ENCODE results near the gene HOXA2. TPM values are rescaled to one million over a fixed set of nuclear protein-coding genes. Genes with fewer than 3 reads are reported as not detected.

HOXA2 gene
- total RNA-seq, 1 experiment from 2014 or later = not detected

- H3K9me3 ChIP-seq (ENCODE audit: low read depth, low read length, poor library complexity, severe bottlenecking) = no peaks in the 10 kb centered on the region
- no peak within 1 kb of the TSS for H3K27ac ChIP-seq (ENCODE audit: low read depth, low read length, poor library complexity, severe bottlenecking)
- peak within 1 kb of the TSS; percentile 30 for H3K4me3 ChIP-seq (ENCODE audit: low read depth, low read length, poor library complexity, severe bottlenecking)
- intact Hi-C loops (cut with micrococcal nuclease; ENCODE audit: unreplicated experiment) = loop anchor here (5.0 kb wide), 1 partner anchor 1271 kb away; no protein-coding TSS in a partner anchor
- H3K27me3 ChIP-seq (replicated peaks; ENCODE audit: insufficient read depth, low read depth, low read length, poor library complexity) = peaks cover 100% of the 10 kb centered on the region
- ChIA-PET POLR2A (ENCODE audit: low non-redundant PET) (no interaction called here), CTCF (interaction anchor here (1.6 kb wide), 1 partner anchor 18 kb away, joined by 5 read pairs; no protein-coding TSS in a partner anchor)
- no peaks in the 10 kb centered on the region for H3K36me3 ChIP-seq (ENCODE audit: insufficient read depth, low read length, poor library complexity, severe bottlenecking)
- H3K4me1 ChIP-seq (ENCODE audit: insufficient read depth, low read length, poor library complexity, severe bottlenecking) = peaks cover 16% of the 10 kb centered on the region
- TF ChIP-seq CTCF (conservative IDR thresholded peaks at IDR 0.05; ENCODE audit: low read depth, low read length) = peak; percentile 72
- peak; percentile 72 for TF ChIP-seq EZH2 (IDR thresholded peaks at IDR 0.05; ENCODE audit: borderline replicate concordance, low read depth, low read length, poor library complexity, severe bottlenecking)
- no TSS peak for BruUV-seq (replicated peaks)
- DNase-seq (ENCODE audit: low spot score) = peak; percentile 44
Measured at GRCh38 chr7:27143023-27143949, 40.8 kb upstream of the HOXA2 start, which contains the start of gene HOXA5. TSS of gene HOXA5 (minus strand) at chr7:27143681. CDS start at chr7:27143607, 74 bp downstream.

DNA sequence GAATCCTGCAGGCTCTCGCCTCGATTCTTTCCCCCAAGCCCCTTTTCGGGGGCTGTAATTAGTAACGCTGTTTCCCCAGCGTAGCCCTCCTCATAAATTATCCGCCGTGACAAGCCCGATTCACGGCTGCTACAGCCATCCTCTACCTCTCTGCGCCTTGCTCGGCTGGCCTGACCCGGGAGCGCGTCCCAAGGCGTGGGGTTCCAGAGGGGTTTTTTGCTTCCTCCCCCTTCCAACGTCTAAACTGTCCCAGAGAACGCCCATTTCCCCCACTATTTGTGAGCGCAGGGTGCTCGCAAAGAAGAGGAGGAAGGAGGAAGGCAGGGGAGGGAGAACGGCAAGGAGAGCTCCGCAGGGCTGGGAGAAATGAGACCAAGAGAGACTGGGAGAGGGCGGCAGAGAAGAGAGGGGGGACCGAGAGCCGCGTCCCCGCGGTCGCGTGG lies 40.1 kb upstream of the HOXA2 start:
- CTCF ChIA-PET = no interaction called here
- H3K27ac ChIP-seq (ENCODE audit: low read depth, low read length, poor library complexity, severe bottlenecking) = no peak overlapping the region
- H3K27me3 ChIP-seq (replicated peaks; ENCODE audit: insufficient read depth, low read depth, low read length, poor library complexity) = peaks cover 100% of the 10 kb centered on the region

More for the DNA sequence above, 40.1 kb upstream of the HOXA2 start:
- Histone ChIP-seq H3K9me3 (ENCODE audit: low read depth, low read length, poor library complexity, severe bottlenecking) (no peaks in the 10 kb centered on the region), H3K4me1 (ENCODE audit: insufficient read depth, low read length, poor library complexity, severe bottlenecking) (peaks cover 13% of the 10 kb centered on the region), H3K36me3 (ENCODE audit: insufficient read depth, low read length, poor library complexity, severe bottlenecking) (no peaks in the 10 kb centered on the region), H3K4me3 (ENCODE audit: low read depth, low read length, poor library complexity, severe bottlenecking) (no peak overlapping the region)
- BruUV-seq (replicated peaks) = no TSS peak
- TF ChIP-seq EZH2 (IDR thresholded peaks at IDR 0.05; ENCODE audit: borderline replicate concordance, low read depth, low read length, poor library complexity, severe bottlenecking) (peak; percentile 84), CTCF (conservative IDR thresholded peaks at IDR 0.05; ENCODE audit: low read depth, low read length) (no peak)
- POLR2A ChIA-PET (ENCODE audit: low non-redundant PET) = no interaction called here
- intact Hi-C loops (cut with micrococcal nuclease; ENCODE audit: unreplicated experiment) = loop anchor here (5.0 kb wide), 1 partner anchor 1270 kb away; no protein-coding TSS in a partner anchor
- no peak for DNase-seq (ENCODE audit: low spot score)
